Adipose tissue (tissue), 3 donors: ENCODE data around the gene UBN1. TPM values are rescaled to one million over a fixed set of nuclear protein-coding genes. Genes with fewer than 3 reads are reported as not detected.

Experiments
- polyA plus RNA-seq, 3 donors: library from polyadenylated mRNA; stranded (reverse); fragments of 200-250 nt; gene quantifications; one replicate each; pipeline ENCODE4 v1.2.3, GENCODE V29; 2013
- donor health status: healthy with polysubstance abuse.
- donor health status: Bipolar disorder and iron deficiency.
- donor health status: healthy.

Gene UBN1
- polyA plus RNA-seq, 3 donors: 7.4 to 15.5 (median 15.4) TPM

Other genes with a start within 250 kb of the UBN1 start
- 10 to 100 TPM; 12.0 to 34.0 (median 13.2) TPM for gene UBALD1, start 232.6 kb upstream of the UBN1 start, polyA plus RNA-seq
- 10 to 100 TPM; 15.2 to 31.7 (median 20.1) TPM for gene MGRN1, start 222.7 kb upstream of the UBN1 start, polyA plus RNA-seq
- 10 to 100 TPM; 22.0 to 47.2 (median 31.0) TPM for gene NUDT16L1, start 153.9 kb upstream of the UBN1 start, polyA plus RNA-seq
- 10 to 100 TPM; 10.6 to 19.1 (median 11.4) TPM for gene ANKS3, start 113.2 kb upstream of the UBN1 start, polyA plus RNA-seq
- under 1 TPM; 0.43 to 0.94 (median 0.90) TPM for gene DNAAF8, start 112.9 kb upstream of the UBN1 start, polyA plus RNA-seq
- gene ZNF500, start 80.3 kb upstream of the UBN1 start, polyA plus RNA-seq: 1 to 10 TPM; 4.3 to 5.4 (median 4.4) TPM
- gene SEPTIN12, start 59.1 kb upstream of the UBN1 start, polyA plus RNA-seq: not detected
- gene SMIM22, start 52.1 kb upstream of the UBN1 start, polyA plus RNA-seq: 100 to 1,000 TPM in 1 of 3 donors, 10 to 100 TPM in 1, 1 to 10 TPM in 1; 3.3 to 174 (median 46.3) TPM
- 10 to 100 TPM; 10.6 to 19.5 (median 15.9) TPM for gene ROGDI, start 44.8 kb upstream of the UBN1 start, polyA plus RNA-seq
- 10 to 100 TPM; 20.6 to 45.3 (median 44.4) TPM for gene GLYR1, start 193 bp upstream of the UBN1 start, polyA plus RNA-seq
- 10 to 100 TPM in 1 of 3 donors, 1 to 10 TPM in 2; 8.1 to 44.6 (median 9.9) TPM for gene PPL, start 89.7 kb downstream of the UBN1 start, polyA plus RNA-seq
- gene SEC14L5, start 110.8 kb downstream of the UBN1 start, polyA plus RNA-seq: under 1 TPM; 0.24 to 0.67 (median 0.27) TPM
- 10 to 100 TPM in 1 of 3 donors, 1 to 10 TPM in 2; 4.9 to 12.6 (median 6.8) TPM for gene NAGPA, start 186.5 kb downstream of the UBN1 start, polyA plus RNA-seq
- gene C16orf89, start 218.5 kb downstream of the UBN1 start, polyA plus RNA-seq: 10 to 100 TPM in 2 of 3 donors, 1 to 10 TPM in 1; 6.8 to 25.6 (median 19.9) TPM
- 10 to 100 TPM in 2 of 3 donors, 1 to 10 TPM in 1; 8.8 to 18.3 (median 15.7) TPM for gene ALG1, start 224.4 kb downstream of the UBN1 start, polyA plus RNA-seq